ENCODE data around the gene NPAS3. TPM values are rescaled to one million over a fixed set of nuclear protein-coding genes. Genes with fewer than 3 reads are reported as not detected.

NPAS3 gene
- total and polyA plus RNA-seq, 11 donors, result 0.15 to 3.4 (median 0.92) TPM

GRCh38 chr14:33464254-33464962, 525.7 kb downstream of the NPAS3 start:
- no peaks in the 10 kb centered on the region for H3K4me1 ChIP-seq
- ATAC-seq, result no peak
- no peaks in the 10 kb centered on the region for H3K9me3 ChIP-seq
- H3K4me3 ChIP-seq, result no peak overlapping the region
- no peak overlapping the region for H3K27ac ChIP-seq
- intact Hi-C loops (cut with DNase I), result no loop called here
- no peaks in the 10 kb centered on the region for H3K36me3 ChIP-seq
- 85 to 95% (median 90%) methylated on average over 9 to 10 of the region's 10 CpGs for WGBS, 4 donors
- TF ChIP-seq CTCF (IDR thresholded peaks at IDR 0.05) (no peak), POLR2A (IDR thresholded peaks at IDR 0.05) (no peak)
- H3K27me3 ChIP-seq, result no peaks in the 10 kb centered on the region
- DNase-seq, result no peak

- no peaks in the 10 kb centered on the region for H3K9me3 ChIP-seq
- no peak for ATAC-seq
- WGBS, 4 donors, result 86 to 88% (median 87%) methylated on average over 10 of the region's 10 CpGs
- no peaks in the 10 kb centered on the region for H3K27me3 ChIP-seq
- no peaks in the 10 kb centered on the region for H3K4me1 ChIP-seq
- no peak overlapping the region for H3K27ac ChIP-seq
- H3K4me3 ChIP-seq, result no peak overlapping the region
- no peaks in the 10 kb centered on the region for H3K36me3 ChIP-seq
- TF ChIP-seq POLR2A (IDR thresholded peaks at IDR 0.05), result no peak
- no peak for TF ChIP-seq CTCF (IDR thresholded peaks at IDR 0.05)
- intact Hi-C loops (cut with DNase I), result no loop called here
- no peak for DNase-seq
Measured at GRCh38 chr14:33465846-33466700, 527.4 kb downstream of the NPAS3 start.

GRCh38 chr14:33467971-33468370, 529.3 kb downstream of the NPAS3 start:
- 86 to 91% (median 87%) methylated on average over 4 of the region's 4 CpGs for WGBS, 4 donors
- no peak for DNase-seq
- intact Hi-C loops (cut with DNase I), result no loop called here
- Histone ChIP-seq H3K36me3 (no peaks in the 10 kb centered on the region), H3K4me3 (no peak overlapping the region), H3K9me3 (no peaks in the 10 kb centered on the region), H3K27me3 (no peaks in the 10 kb centered on the region), H3K27ac (no peak overlapping the region), H3K4me1 (no peaks in the 10 kb centered on the region)
- TF ChIP-seq CTCF (IDR thresholded peaks at IDR 0.05), result no peak
- no peak for TF ChIP-seq POLR2A (IDR thresholded peaks at IDR 0.05)
- ATAC-seq, result no peak

- no peak overlapping the region for H3K27ac ChIP-seq
- no peaks in the 10 kb centered on the region for H3K36me3 ChIP-seq
- no peak for DNase-seq
- TF ChIP-seq CTCF (IDR thresholded peaks at IDR 0.05) (no peak), POLR2A (IDR thresholded peaks at IDR 0.05) (no peak)
- ATAC-seq, result no peak
- H3K27me3 ChIP-seq, result no peaks in the 10 kb centered on the region
- intact Hi-C loops (cut with DNase I), result no loop called here
- no peaks in the 10 kb centered on the region for H3K4me1 ChIP-seq
- no peak overlapping the region for H3K4me3 ChIP-seq
- no peaks in the 10 kb centered on the region for H3K9me3 ChIP-seq
- 67 to 82% (median 70%) methylated on average over 1 of the region's 1 CpG for WGBS, 4 donors
Measured at GRCh38 chr14:33469898-33470297, 531.2 kb downstream of the NPAS3 start.
